HG02610 (cell line): ENCODE data around the gene KMT5C.
A peak's percentile ranks its signal among the peaks of the same experiment; 100 is the strongest.

Source experiments
- ATAC-seq: cut with Tn5 transposase; IDR thresholded peaks from one replicate; pipeline ENCODE4 v1.9.1; 2021; ENCODE audit warnings: mild to moderate bottlenecking, moderate library complexity; ENCODE audit not compliant: unreplicated experiment

Gene KMT5C

GRCh38 chr19:55339105-55339888, at the start of gene KMT5C:
Gene KMT5C (plus strand): TSS chr19:55339876. CDS start chr19:55341937, 2,061 bp downstream.
- peak; percentile 83 for ATAC-seq

- ATAC-seq, result no peak
Measured at GRCh38 chr19:55297267-55297666, 42.4 kb upstream of the KMT5C start.

- no peak for ATAC-seq
Measured at GRCh38 chr19:55299991-55300390, 39.7 kb upstream of the KMT5C start.

GRCh38 chr19:55300886-55301458, 38.7 kb upstream of the KMT5C start:
- no peak for ATAC-seq

- ATAC-seq, result peak; percentile 76
Measured at GRCh38 chr19:55301459-55302317, 38.0 kb upstream of the KMT5C start.

GRCh38 chr19:55302318-55302703, 37.4 kb upstream of the KMT5C start:
- no peak for ATAC-seq

- no peak for ATAC-seq
Measured at GRCh38 chr19:55303477-55303876, 36.2 kb upstream of the KMT5C start.

GRCh38 chr19:55304279-55304978, 35.2 kb upstream of the KMT5C start:
- ATAC-seq, result no peak

- no peak for ATAC-seq
Measured at GRCh38 chr19:55304980-55305379, 34.7 kb upstream of the KMT5C start.

GRCh38 chr19:55305491-55305890, 34.2 kb upstream of the KMT5C start:
- ATAC-seq, result no peak

GRCh38 chr19:55305983-55306562, 33.6 kb upstream of the KMT5C start:
- no peak for ATAC-seq

GRCh38 chr19:55306712-55307111, 33.0 kb upstream of the KMT5C start:
- ATAC-seq, result no peak

- no peak for ATAC-seq
Measured at GRCh38 chr19:55308281-55308680, 31.4 kb upstream of the KMT5C start.

GRCh38 chr19:55309448-55309847, 30.2 kb upstream of the KMT5C start:
- no peak for ATAC-seq

- ATAC-seq, result no peak
Measured at GRCh38 chr19:55310498-55310897, 29.2 kb upstream of the KMT5C start.

GRCh38 chr19:55311397-55311796, 28.3 kb upstream of the KMT5C start:
- ATAC-seq, result no peak

GRCh38 chr19:55311797-55312196, 27.9 kb upstream of the KMT5C start:
- no peak for ATAC-seq

GRCh38 chr19:55312621-55313512, 26.8 kb upstream of the KMT5C start:
- ATAC-seq, result no peak

- ATAC-seq, result no peak
Measured at GRCh38 chr19:55314396-55314795, 25.3 kb upstream of the KMT5C start.
